GM12864 (cell line): ENCODE data around the gene TBCCD1.
"Not testable (repeated sequence)": the region's sequence is repeated elsewhere in the genome, so short reads cannot be mapped to it uniquely, and the experiment has no call there.

ENCODE experiments used
- DNase-seq: peaks from one replicate; pipeline ENCODE4 v3.0.0-alpha.2; 2011; ENCODE audit warnings: low read depth
- H3K4me3 ChIP-seq: 2 replicates; pipeline ENCODE4 v1.5.1; 2011; ENCODE audit warnings: mild to moderate bottlenecking, low read depth, low read length, control low read depth
- TF ChIP-seq, protein P1 (sequence below): IDR thresholded peaks from 2 replicates; pipeline ENCODE4 v1.5.1; 2011; ENCODE audit warnings: low read depth, mild to moderate bottlenecking, moderate library complexity, low read length, control low read depth, inconsistent platforms; ENCODE audit errors: missing control alignments

TBCCD1 gene

GRCh38 chr3:186536883-186537844, 30.0 kb downstream of the TBCCD1 start:
- TF ChIP-seq, protein P1, sequence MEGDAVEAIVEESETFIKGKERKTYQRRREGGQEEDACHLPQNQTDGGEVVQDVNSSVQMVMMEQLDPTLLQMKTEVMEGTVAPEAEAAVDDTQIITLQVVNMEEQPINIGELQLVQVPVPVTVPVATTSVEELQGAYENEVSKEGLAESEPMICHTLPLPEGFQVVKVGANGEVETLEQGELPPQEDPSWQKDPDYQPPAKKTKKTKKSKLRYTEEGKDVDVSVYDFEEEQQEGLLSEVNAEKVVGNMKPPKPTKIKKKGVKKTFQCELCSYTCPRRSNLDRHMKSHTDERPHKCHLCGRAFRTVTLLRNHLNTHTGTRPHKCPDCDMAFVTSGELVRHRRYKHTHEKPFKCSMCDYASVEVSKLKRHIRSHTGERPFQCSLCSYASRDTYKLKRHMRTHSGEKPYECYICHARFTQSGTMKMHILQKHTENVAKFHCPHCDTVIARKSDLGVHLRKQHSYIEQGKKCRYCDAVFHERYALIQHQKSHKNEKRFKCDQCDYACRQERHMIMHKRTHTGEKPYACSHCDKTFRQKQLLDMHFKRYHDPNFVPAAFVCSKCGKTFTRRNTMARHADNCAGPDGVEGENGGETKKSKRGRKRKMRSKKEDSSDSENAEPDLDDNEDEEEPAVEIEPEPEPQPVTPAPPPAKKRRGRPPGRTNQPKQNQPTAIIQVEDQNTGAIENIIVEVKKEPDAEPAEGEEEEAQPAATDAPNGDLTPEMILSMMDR: no peak
- no peak for DNase-seq
- H3K4me3 ChIP-seq: no peak overlapping the region

- no peak overlapping the region for H3K4me3 ChIP-seq
- DNase-seq: peak; percentile 92
- TF ChIP-seq, protein P1: no peak
Measured at GRCh38 chr3:186534113-186534669, 32.9 kb downstream of the TBCCD1 start.

- TF ChIP-seq, protein P1: no peak
- DNase-seq: no peak
- no peak overlapping the region for H3K4me3 ChIP-seq
Measured at GRCh38 chr3:186532598-186533072, 34.5 kb downstream of the TBCCD1 start.

- not testable (repeated sequence) for H3K4me3 ChIP-seq, DNase-seq
Measured at GRCh38 chr3:186531694-186532093, 35.4 kb downstream of the TBCCD1 start.

- H3K4me3 ChIP-seq: no peak overlapping the region
- TF ChIP-seq, protein P1: no peak
- DNase-seq: no peak
Measured at GRCh38 chr3:186530415-186530814, 36.7 kb downstream of the TBCCD1 start.

GRCh38 chr3:186529201-186529999, 37.7 kb downstream of the TBCCD1 start:
- no peak overlapping the region for H3K4me3 ChIP-seq
- no peak for DNase-seq
- TF ChIP-seq, protein P1: peak; percentile 42

DNA sequence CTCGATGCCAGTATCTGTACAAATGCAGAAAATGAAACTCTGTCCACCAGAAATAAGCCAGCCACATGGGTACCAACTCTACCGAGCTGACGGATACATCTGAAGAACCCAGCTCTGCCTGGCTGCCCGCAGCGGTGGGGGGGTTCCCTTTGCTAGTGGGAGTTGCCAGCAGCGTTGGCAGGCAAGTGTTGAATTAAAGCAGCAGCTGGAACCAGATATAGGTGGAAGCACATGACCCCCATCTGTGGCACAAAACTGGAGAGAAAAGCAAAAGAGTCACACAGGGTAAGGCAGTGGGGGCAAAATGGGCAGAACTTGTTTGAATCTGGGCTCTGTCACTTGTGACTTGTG, 40.9 kb downstream of the TBCCD1 start:
- H3K4me3 ChIP-seq: no peak overlapping the region
- TF ChIP-seq, protein P1: no peak
- no peak for DNase-seq
